HG03095 (cell line): Measurements from ENCODE around the gene PEX13.

ENCODE experiments used
- ATAC-seq: cut with Tn5 transposase; IDR thresholded peaks from one replicate; pipeline ENCODE4 v1.9.1; 2021; ENCODE audit warnings: moderate library complexity; ENCODE audit not compliant: unreplicated experiment

The PEX13 gene

DNA sequence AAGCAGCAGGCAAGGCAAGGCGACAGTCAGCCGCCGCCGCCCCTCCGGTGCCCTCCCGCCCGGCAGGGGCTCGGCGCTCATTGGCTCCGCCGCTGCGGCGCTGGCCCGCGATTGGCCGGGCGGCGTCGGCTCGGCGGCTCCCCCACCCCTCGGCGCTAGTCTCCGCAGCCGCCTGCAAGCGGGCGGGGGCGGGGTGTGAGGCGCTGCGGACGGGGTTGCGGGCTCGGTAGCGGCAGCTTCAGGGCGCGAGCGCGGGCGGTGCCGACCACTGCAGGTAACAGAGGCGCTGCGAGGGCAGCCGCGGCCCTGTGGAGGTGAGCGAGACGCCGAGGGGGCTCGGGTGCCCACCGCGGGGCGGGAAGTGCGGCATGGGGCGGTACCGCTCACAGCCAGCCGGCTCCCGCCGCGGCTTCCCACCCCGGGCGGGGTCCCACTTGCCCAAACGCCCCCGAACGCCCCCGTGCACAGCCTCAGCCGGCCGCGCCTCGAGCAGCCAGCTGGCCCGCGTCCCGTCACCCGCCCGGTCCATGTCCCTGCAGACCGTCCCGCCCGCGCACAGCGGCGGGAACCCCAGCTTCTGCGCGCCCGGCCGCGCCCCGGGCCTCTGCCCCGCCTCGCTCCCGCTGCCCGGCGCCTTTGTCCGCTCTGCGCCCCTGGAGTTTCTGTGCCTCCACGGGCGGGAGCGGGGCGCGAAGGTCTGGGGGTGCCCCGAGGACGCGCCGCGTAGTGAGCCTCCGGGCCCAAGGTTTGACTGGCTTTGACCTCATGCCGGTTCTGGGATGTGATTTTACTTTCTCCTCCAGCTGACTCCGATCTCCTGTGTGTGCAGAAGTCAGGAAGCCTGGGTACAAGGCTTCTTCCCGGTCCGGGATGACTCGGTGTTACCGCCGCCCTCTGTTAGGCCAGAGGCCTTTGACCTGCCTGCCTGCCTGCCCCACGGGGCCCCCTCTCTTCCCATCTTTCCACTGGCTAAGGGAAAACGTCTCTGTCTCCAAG is 48.5 kb downstream of the PEX13 start, which contains the start of gene SANBR:
Gene SANBR, plus strand, starts transcription at position 158 of the 996 bp plus-strand sequence. CDS start 4,480 bp downstream, outside the sequence.
- ATAC-seq = peak; percentile 98

DNA sequence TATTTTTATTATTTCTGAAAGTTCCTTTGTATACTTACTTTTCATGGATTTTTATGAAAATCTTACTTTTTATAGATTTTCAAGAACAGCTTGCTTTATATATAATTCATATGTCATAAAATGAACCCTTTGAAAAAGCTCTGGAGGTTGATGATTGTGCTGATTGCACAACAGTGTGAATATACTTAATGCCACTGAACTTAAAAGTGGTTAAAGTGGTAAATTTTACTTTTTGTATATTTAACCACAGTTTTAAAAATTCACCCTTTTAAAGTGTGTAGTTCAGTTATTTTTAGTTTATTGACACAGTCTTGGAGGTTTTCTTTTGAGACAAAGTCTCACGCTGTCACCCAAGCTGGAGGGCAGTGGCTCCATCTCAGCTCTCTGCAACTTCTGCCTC is 56.6 kb downstream of the PEX13 start:
- no peak for ATAC-seq

DNA sequence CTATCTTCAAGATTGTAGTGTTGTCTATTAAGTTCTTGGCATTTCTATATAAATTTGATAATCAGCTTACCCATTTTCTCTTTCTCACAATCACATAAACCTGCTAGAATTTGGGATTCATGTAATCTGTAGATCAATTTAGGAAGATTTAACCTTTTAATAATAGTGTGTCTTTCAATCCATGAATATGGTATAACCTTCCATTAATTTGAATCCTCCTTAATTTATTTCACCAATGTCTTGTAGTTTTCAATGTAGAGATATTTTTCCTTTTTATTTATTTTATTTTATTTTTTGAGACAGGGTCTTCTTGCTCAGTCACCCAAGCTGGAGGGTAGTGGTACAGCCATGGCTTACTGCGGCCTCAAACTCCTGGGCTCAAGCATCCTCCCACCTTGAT is 68.4 kb downstream of the PEX13 start:
- ATAC-seq = no peak

DNA sequence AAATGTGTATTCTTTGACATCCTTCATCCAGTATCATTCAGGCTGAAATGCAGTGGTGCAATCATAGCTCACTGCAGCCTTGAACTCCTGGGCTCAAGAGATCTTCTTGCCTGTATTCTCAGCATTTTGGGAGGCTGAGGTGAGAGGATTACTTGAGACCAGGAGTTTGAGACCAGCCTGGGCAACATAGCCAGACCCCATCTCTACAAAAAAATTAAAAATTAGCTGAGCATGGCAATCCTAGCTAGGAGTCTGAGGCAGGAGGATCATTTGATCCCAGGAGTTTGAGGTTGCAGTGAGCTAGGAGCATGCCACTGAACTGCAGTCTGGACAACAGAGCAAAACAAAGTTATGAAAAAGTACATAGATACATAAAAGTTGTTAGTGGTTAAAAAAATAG is 72.3 kb downstream of the PEX13 start:
- ATAC-seq = no peak

DNA sequence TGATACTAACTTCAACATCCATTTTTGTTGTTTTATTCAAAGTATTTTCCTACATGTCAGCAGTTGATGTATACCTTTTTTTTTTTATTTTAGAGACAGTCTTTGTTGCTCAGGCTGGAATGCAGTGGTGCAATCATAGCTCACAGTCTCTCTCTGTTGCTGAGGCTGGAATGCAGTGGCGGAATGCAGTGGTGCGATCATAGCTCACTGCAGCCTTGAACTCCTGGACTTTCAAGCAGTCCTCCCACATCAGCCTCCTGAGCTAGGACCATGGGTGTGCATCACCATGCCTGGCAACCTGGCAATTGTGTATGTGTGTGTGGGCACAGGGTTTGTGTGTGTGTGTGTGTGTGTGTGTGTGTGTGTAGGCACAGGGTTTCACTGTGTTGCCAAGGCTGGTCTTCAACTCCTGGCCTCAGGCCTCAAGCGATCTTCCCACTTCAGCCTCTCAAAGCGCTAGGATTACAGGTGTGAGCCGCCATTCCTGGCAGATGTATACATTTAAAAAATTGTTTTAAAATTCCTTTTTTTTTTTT is 72.9 kb downstream of the PEX13 start:
- no peak for ATAC-seq

DNA sequence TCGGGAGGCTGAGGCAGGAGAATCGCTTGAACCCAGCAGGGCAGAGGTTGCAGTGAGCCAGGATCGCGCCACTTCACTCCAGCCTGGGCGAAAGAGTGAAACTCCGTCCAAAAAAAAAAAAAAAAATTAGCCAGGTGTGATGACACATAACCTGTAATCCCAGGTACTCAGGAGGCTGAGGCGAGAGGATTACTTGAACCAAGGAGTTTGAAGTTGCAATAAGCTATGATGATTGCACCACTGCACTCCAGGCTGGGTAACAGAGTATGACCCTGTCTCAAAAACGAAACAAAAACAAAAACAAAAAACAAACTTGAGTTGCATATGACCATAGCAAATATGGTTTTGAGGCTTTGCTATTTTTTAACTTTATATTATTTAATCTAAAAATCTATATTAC is 74.0 kb downstream of the PEX13 start:
- ATAC-seq = no peak

DNA sequence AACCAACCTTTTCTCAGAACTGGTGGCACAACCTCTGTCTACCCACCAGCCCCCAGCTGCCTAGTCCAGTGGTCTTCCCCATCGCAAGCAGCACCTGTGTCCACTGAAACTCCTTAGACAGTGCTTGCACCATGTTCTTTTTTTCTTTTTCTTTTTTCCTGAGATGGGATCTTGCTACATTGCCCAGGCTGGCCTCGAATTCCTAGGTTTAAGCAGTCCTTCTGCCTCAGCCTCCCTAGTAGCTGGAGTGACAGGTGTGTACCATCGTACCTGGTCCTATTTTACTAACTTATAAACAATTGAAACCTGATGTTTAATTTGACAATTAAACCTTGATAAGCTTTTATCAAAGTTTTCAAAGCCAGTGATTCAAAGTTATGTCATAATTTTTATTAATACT is 78.9 kb downstream of the PEX13 start:
- no peak for ATAC-seq

DNA sequence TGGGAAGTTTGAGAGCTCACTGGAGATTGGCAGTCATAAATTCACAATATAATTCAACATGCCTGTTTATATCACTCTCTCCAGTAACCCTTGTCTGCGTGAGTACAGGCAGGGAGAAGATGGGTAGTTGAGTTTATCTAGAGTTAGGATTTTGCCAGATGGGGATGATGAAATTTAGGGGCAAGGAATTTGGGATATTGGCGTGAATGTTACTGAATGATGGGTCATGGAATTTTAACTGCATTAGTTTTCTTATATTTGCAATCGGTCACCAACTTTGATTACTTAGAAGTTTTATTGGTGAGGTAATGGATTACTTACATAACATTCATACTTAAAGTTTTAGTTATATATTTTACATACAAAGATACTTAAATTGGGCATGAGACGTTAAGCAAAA is 83.3 kb downstream of the PEX13 start:
- no peak for ATAC-seq
